ENCODE data around the gene PCDHA8. TPM values are rescaled to one million over a fixed set of nuclear protein-coding genes. Genes with fewer than 3 reads are reported as not detected.

PCDHA8 gene
- total and polyA plus RNA-seq, 11 donors: 0.08 to 0.32 (median 0.12) TPM; not detected in 7

GRCh38 chr5:140881889-140882590 lies 41.1 kb downstream of the PCDHA8 start, which contains the start of gene PCDHA13:
Gene PCDHA13, plus strand, starts transcription at chr5:140882124. Its CDS starts 145 bp downstream, at chr5:140882269.
- ATAC-seq (no peak), DNase-seq (no peak)
- Histone ChIP-seq H3K4me1 (no peaks in the 10 kb centered on the region), H3K9me3 (peaks cover 0 to 41% (median 15%) of the 10 kb centered on the region in 12 donors), H3K27ac (no peak within 1 kb of the TSS), H3K27me3 (peaks cover 0 to 70% (median 20%) of the 10 kb centered on the region in 9 donors), H3K36me3 (no peaks in the 10 kb centered on the region), H3K4me3 (peak within 1 kb of the TSS in 4 of 12 donors; percentile 12 to 31 (median 18))
- WGBS, 4 donors: 8 to 10% (median 9%) methylated on average over 31 to 35 of the region's 35 CpGs
- intact Hi-C loops (cut with DNase I): loop anchor here in 1 of 10 donors (10.0 kb wide), 1 partner anchor 163 kb away; no protein-coding TSS in a partner anchor
- TF ChIP-seq CTCF (IDR thresholded peaks at IDR 0.05): peak in 4 of 12 donors; percentile 15 to 41 (median 34)
- TF ChIP-seq POLR2A (IDR thresholded peaks at IDR 0.05): no peak

GRCh38 chr5:140882591-140882899 lies 41.6 kb downstream of the PCDHA8 start:
- intact Hi-C loops (cut with DNase I): loop anchor here in 1 of 10 donors (10.0 kb wide), 1 partner anchor 162 kb away; no protein-coding TSS in a partner anchor
- no peaks in the 10 kb centered on the region for H3K36me3 ChIP-seq
- 16 to 24% (median 18%) methylated on average over 12 of the region's 12 CpGs for WGBS, 4 donors
- no peaks in the 10 kb centered on the region for H3K4me1 ChIP-seq
- H3K27ac ChIP-seq: no peak overlapping the region
- ATAC-seq: no peak
- no peak for DNase-seq
- peaks cover 0 to 39% (median 12%) of the 10 kb centered on the region in 12 donors for H3K9me3 ChIP-seq
- peak overlapping the region in 3 of 12 donors; percentile 16 to 31 (median 19) for H3K4me3 ChIP-seq
- TF ChIP-seq CTCF (IDR thresholded peaks at IDR 0.05): no peak
- no peak for TF ChIP-seq POLR2A (IDR thresholded peaks at IDR 0.05)
- H3K27me3 ChIP-seq: peaks cover 0 to 65% (median 15%) of the 10 kb centered on the region in 9 donors

GRCh38 chr5:140883373-140883772 lies 42.4 kb downstream of the PCDHA8 start:
- peaks cover 0 to 57% (median 13%) of the 10 kb centered on the region in 9 donors for H3K27me3 ChIP-seq
- no peak overlapping the region for H3K27ac ChIP-seq
- H3K4me1 ChIP-seq: no peaks in the 10 kb centered on the region
- DNase-seq (no peak), ATAC-seq (no peak)
- 33 to 49% (median 45%) methylated on average over 20 to 41 of the region's 41 CpGs for WGBS, 4 donors
- intact Hi-C loops (cut with DNase I): loop anchor here in 1 of 10 donors (10.0 kb wide), 1 partner anchor 161 kb away; no protein-coding TSS in a partner anchor
- no peak overlapping the region for H3K4me3 ChIP-seq
- peaks cover 0 to 36% (median 12%) of the 10 kb centered on the region in 12 donors for H3K9me3 ChIP-seq
- no peak for TF ChIP-seq CTCF (IDR thresholded peaks at IDR 0.05)
- TF ChIP-seq POLR2A (IDR thresholded peaks at IDR 0.05): no peak
- no peaks in the 10 kb centered on the region for H3K36me3 ChIP-seq

GRCh38 chr5:140883927-140884697 lies 43.1 kb downstream of the PCDHA8 start:
- H3K27me3 ChIP-seq: peaks cover 0 to 49% (median 13%) of the 10 kb centered on the region in 9 donors
- no peaks in the 10 kb centered on the region for H3K4me1 ChIP-seq
- peaks cover 0 to 36% (median 12%) of the 10 kb centered on the region in 12 donors for H3K9me3 ChIP-seq
- ATAC-seq (no peak), DNase-seq (peak in 1 of 5 donors; percentile 51)
- intact Hi-C loops (cut with DNase I): loop anchor here in 1 of 10 donors (10.0 kb wide), 1 partner anchor 161 kb away; no protein-coding TSS in a partner anchor
- no peak overlapping the region for H3K27ac ChIP-seq
- no peak overlapping the region for H3K4me3 ChIP-seq
- TF ChIP-seq CTCF (IDR thresholded peaks at IDR 0.05): no peak
- H3K36me3 ChIP-seq: no peaks in the 10 kb centered on the region
- 31 to 43% (median 38%) methylated on average over 50 to 79 of the region's 79 CpGs for WGBS, 4 donors
